AG08395 (cell line): ENCODE measurements around the gene SYT15.
"Not testable (repeated sequence)": the region's sequence is repeated elsewhere in the genome, so short reads cannot be mapped to it uniquely, and the experiment has no call there.

ENCODE experiments used
- DNase-seq: peaks from one replicate; pipeline ENCODE4 v3.0.0; 2012; ENCODE audit warnings: mixed read lengths, low spot score

Gene SYT15

DNA sequence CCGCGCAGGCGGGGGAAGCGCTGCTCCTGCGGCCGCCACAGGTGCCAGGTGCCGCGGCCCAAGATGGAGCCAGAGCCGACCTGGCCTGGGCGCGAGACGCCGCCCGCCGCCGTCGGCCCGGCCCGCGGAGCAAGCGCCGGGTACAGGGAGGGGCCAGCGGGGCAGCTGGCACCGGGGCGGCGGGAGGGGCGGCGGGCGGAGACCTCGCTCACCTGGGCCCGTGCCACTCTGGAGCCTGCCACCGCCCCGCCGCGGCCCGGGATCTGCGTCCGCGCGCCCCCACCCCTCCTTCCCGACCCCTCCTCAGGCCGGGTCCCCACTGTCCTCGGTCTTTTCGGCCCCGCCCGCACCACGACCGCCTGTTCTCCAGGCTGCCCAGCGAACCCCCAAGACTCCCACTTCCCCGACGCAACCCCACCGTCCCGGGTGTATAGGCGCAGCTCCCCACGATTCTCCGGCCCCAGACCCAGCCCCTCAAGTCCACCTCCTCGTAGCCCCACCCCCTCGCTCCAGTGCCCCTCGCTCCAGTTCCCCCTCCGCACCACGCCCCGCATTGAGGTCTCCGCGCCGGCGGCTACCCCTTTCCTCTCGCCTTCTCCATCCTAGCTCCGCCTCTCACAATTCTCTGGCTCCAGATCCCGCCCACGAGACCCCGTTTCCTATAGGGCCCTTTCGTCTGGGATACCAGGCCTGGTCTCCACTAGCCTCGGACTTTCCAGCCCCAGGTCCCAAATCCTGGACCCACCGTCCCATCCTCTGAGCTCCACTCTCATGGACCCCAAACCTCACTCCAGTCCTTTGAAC is 22.2 kb upstream of the SYT15 start, which contains the start of gene GPRIN2:
GPRIN2 (minus strand) TSS at position 144 of the 804 bp plus-strand sequence. CDS start 5,922 bp downstream, outside the sequence.
- no peak for DNase-seq

DNA sequence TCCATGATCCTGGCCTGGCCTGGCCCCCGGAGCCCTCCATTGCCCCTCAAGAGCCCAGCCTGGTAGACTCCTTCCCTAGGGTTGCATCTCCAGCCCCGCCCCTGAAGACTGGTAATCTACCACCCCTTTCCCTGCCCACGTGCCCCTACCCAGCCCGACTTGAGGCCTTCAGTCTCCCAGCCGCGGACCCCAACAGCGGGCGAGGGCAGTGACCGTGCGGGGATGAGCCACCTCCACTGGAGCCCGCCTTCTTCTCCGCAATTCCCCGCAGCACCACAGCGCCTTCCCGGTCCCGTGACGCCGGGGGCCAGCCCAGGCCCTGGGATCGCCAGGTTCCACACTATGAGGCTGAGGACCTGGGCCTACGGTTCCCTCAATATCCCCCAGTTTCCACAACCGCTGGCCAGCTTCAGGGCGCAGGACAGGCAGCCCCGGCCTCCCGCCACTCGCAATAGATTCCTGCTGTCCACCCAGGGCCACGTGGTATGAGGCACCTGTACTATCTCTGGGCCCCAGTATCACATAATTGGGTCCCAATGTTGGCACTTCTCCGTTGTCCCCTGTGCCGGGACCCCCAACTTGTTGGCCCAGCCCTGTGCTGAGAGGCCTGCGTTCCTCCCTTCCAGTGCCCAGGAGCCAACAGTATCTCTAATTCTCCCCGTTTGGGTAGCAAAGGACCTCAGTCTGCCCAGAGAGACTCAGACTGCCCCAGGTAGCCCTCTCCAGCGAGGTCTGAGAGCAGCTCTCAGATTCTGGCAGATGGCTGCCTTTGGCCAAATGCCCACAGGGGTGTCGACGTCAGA is 21.4 kb upstream of the SYT15 start:
- no peak for DNase-seq

DNA sequence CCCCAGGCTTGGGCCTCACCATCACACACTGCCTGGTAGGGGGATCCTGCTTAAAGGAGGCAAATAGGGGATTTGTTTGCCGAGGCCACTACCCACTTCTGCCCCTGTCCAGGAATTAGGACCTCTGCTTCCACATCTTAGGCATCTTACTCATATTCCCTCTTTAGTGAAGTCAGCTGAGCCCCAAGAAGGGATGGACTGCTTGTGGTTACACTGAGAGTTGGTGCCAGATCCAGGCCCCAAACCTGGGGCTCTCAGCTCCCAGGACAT is 20.9 kb upstream of the SYT15 start:
- DNase-seq: no peak

DNA sequence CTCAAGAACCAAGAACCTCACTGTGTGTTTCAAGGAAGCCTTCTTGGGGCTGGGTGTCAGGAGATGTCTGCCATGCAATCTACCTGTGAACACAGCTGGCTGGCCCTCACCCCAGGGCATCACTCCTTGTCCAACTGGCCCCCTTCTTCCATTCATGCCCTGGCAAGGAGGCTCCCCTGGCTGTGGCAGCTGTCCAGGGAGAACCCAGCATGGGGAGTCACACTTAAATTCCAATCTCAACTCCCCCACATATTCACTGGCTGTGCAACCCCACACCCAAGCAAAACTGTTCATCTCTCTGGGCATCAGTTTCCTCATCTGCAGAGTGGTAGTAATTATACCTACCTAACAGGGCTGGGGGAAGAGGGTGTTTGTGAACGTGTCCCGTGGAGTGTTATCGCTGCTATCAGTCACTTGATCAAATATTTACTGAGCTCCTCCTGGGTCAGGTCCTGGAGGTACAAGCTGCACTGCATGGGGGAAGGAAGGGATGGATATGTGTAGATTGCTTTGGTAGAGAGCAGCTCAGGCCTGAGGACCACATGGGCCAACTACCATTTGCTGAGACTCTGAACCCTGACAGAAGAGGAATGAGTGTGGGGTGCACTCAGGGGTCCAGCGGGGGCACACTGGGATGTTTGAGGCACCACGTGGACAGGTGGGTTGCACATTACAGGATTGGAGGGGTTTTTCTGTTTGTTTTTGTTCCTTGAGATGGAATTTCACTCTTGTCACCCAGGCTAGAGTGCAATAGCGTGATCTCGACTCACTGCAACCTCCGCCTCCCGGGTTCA is 20.3 kb upstream of the SYT15 start:
- no peak for DNase-seq

DNA sequence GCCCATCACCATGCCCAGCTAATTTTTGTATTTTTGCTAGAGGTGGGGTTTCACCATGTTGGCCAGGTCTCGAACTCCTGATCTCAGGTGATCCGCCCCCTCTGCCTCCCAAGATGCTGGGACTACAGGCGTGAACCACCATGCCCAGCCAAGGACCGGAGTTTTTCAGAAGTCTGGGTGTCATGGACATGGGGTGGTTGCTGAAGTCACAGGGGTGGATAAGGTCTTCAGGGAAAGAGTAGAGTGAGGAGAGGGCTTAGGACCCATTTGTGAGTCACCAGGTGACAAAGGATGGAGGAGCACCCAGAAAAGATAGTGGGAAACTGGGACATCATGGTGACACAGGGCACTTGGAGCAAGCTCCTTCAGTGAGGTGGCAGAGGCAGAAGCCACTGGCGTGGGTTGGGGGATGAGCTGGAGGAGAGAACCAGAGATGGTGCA is 19.7 kb upstream of the SYT15 start:
- no peak for DNase-seq

DNA sequence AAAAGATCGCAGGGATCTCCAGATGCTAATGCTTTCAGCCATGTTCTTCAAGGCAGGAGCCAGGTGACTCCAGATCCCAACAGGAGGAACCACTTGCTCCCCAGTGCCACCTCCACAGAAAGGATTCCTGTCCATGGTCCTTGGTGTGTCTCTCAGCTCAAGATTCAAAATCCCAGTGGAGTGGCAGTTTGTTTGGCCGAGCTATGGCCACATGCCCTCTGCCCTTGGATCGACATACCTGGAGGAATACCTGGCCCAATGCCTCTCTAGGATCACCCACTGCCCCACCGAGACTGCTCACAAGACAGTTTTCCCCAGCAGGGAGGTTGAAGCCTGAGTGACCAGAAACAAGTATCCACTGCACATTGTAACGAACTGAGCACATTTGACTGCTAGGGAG is 18.5 kb upstream of the SYT15 start:
- no peak for DNase-seq

DNA sequence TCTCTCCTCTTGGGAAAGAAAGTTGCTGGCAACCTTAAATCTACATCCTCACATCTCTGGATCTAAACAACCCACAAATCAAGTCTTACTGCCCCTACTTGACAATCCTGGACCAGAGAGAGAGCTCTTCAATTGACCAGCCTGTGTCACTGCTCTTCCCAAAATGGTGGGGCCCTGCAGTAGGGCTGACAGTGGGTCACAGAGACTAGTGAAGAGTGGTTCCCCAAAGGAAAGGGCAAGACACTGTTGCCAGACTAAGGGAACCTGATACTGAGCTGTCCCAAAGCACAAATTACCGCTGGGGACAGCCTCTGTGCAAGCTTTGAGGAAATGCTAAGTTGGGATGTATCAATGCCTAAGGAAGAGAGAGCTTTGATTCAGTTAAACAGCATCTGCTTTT is 18.0 kb upstream of the SYT15 start:
- DNase-seq: no peak

DNA sequence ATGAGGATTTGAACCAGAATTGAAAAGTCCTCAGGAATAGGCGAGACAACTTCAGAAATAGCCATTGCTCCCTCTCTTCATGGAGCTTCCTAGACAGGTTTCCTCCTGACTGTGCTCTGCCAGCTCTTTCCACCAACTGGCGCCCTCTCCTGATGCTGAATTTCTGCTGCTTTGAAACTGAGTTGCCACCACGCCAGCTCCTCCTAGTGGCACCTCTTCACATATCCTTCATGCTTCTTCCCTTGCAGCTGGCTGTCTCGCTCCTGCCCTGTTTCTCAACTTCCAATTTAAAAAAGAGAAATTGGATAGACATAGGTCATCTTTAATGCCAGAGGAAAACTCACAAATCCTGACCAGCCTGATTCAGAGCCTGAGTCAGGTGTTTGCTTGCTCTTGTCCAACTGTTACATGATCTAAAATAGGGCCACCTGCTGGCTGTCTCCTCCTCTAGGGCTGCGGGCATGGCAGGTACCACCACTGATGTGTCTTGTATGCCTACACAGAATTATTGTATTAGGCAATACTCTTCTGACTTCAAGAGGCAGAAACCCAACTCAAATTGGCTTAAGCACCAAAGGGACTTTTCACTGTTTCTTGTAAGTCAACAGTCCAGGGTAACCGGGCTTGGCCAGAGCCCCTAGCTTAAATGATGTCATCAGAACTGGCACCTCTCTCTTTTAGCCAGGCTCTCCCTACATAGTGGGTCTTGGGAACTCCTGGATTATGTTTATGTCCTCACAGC is 13.2 kb upstream of the SYT15 start:
- DNase-seq: peak; percentile 47

DNA sequence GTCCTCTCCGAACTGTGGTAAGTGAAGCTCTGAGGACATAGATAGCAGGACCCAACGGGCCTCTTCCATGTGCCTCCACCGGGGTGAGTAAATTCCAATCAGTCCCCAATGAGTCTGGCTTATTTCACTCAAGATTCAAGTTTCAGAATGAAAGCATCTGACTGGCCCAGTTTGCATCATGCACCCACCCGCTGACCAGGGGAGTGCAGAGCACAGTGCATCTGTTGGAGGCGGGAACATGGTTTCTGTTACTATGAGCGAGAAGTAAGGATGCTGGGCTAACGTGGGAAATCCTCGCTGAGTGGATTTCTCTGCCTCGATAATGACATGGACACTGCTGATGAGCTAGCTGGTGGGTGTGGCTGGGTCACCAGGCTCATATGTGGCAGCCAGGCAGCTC is 11.8 kb upstream of the SYT15 start:
- not testable (repeated sequence) for DNase-seq

DNA sequence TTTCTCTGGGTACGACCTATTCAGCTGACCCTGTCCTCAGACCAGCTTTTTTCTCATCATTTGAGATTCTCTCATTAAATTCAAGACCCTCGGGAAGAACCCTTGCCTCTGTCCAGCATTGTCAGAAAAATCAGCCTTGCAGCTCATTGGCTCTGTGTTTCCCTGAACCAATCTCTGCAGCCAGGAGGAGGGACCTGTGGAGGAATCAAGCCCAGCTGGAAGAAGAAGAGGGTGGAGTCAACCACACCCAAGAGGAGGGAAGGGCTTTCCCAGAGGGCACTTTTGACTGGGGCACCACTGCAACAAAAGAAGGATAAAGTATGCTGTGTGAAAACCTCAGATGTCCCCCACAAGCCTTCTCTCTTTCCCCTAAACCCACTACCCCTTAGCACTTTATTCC is 8.3 kb upstream of the SYT15 start:
- not testable (repeated sequence) for DNase-seq

DNA sequence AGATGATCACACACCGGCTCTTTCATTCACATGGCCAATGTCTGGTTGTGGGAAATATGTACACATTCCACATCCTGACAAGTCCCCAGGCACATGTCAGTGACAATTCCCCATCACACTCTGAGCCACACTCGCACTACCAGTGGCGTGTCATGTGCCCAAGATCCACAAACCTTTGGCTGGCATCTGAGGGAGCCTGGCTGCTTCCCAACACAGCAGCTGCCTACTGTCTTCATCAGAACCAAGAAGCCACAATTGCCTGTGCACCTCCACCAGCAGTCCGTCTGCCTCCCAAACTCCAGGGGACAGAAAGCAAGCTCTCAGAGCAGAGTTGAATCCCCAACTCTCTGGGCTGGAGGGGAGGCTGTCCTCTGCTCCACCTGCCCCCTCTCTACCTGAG is 6.2 kb upstream of the SYT15 start:
- not testable (repeated sequence) for DNase-seq

DNA sequence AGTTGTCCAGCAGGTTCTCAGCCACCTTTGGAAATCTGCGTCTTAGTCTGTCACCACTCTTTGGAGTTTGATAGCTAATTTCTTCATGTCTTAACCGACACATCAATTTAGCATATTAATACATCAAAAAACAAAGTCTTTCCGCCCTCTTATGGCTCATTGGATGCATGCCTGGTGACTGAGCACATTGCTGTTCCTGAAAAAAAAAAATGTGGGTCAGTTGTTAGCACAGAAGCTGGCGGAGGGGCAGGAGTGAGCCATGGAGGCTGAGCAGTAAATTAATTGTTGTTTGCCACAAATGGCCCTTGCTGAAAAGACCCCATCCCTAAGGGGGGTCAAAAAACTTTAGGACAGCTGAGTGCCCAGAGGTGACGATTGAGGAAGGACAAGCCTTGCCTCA is 5.6 kb upstream of the SYT15 start:
- not testable (repeated sequence) for DNase-seq

DNA sequence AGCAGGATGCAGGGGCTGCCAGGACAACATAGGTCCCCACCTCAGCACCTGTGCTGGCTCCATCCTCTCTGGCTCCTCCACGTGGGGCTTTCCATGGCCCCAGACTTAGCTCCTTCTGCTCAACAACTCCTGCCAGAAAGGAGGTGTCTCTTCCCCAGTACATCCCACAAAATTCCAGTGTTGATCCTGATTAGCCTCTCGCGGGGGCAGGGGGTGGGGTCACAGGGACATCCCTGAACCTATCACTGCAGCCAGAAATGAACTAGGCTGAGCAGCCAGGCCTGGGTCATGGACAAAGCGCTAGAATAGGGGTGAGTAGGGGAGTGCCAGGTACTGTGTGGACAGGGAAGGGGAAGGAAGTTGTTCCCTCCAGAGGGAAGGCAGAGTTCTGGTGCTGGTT is 5.0 kb upstream of the SYT15 start:
- not testable (repeated sequence) for DNase-seq

DNA sequence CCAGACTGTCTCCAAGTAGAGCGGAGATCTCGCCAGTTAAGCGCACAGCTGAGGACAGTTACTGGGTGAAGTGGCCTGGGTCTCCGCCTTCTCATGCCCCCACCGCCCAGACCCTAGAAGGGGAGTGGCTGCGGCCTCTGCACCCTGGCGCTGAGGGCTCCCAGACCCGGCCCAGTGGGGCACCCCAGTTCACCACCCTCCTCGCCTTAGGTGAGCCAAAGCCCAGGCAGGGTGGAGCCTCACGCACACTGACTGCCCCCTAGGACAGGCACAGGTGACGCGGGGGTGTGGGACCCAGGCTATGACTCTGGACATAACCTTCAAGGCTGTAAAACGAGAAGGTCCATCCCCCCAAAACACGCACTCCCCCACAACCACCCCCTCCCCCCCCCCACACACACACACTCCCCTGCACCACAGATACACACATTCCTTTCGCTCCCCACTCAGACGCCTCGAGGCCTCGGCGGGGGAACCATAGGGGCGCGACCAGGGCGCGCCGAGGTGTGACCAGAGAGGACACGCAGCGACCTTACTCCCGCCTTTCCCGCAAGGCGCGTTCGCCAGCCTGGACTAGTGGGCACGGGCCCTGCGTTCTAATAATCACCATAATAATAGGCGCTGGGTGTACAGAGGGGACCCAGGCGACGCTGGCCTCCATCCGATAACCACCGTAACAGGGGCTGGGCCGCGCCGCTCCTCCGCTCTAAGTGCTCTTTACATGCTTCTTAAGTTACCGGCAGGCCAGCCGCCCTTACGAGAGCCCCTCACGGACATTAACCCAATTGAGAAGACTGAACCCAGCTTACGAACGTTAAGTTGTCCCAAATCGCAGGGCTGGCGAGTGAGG is 1.1 kb upstream of the SYT15 start:
- DNase-seq: not testable (repeated sequence)

DNA sequence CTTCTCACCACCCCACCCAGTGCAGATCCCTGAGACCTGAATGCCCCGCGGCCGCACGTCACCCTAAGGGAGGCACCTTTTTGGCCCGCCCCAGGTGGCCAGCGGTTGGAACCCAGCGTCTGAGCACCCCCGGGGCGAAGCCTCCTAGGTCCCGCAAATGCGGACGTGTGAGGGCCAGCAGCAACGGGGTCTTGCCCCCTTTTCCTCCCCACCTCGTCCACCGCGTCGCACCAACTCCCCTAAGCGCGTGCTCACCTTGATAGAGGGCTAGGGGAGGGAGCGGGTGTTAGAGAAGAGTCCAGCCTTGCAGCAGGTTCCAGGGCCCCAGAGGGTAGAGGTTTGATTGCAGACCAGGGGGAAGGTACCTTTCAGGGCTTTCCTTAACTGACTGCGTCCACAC is 450 bp downstream of the SYT15 start:
- DNase-seq: not testable (repeated sequence)

DNA sequence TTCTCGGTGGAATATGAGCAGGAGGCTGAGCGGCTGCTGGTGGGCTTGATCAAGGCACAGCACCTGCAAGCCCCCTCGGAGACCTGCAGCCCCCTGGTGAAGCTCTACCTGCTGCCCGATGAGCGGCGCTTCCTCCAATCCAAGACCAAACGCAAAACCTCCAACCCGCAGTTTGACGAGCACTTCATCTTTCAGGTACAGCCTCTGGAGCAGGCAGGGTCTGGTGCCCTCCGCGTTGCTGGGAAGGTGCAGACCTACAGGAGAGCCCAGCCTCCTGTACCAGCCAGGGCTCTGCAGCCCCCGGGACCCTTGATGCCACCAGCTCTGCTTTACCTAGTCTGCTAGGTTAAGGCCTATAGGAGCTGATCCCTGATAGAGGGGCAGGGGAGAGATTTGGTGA is 3.1 kb downstream of the SYT15 start:
- DNase-seq: not testable (repeated sequence)

DNA sequence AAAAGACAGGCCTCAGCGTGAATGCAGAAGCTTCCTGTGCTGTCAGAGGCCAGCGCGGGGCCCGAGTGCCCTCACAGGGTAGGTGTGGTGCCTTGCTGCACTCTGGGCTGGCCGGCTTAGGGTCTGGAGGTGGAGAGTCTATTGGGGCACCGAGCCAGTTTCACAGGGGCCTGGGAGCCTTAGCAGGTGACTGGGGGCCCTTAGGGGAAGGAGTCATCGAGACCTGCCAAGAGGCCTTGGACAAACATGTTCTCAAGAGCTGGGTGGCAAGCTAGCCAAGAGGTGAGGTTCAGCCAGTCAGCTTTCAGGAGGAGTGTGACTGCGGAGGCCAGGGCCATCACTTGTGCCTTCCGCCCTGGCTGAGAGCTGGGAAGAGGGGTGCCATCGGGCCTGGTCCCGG is 3.6 kb downstream of the SYT15 start:
- not testable (repeated sequence) for DNase-seq

DNA sequence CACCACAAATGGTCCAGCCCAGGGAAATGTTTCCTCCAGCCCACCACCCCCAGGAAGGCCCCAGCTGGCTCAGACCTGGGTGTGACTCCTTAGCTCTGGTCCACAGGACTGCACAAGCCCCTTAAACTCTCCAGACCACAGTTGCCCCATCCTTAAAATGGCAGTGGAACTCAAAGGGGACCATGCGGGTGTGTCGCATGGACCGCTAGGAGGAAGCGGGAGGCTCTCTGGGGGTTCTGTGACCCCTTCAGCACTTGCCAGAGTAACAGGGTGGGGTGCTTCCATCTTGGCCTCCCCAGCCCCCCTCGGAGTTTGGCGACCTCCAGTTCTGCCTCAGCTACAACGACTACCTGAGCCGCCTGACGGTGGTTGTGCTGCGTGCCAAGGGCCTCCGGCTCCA is 5.3 kb downstream of the SYT15 start:
- not testable (repeated sequence) for DNase-seq

DNA sequence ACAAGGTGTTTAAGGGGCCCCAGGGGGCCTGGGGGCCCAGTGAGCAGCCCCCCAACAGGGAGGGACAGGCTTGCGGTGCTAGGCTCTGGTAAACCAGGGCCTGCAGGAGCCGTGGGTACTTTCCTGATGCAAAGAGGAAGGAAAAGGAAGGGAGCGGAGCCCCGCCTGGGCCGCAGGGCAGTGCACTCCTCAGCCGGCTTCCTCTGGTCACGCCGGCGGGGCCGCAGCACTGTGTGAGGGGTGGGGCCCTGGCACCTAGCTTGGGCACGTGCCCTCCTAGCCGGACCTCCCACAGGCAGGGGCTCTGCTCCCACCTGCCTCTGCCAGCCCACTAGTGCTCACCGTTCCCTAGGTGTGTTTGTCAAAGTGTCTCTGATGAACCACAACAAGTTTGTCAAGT is 6.3 kb downstream of the SYT15 start:
- DNase-seq: not testable (repeated sequence)

DNA sequence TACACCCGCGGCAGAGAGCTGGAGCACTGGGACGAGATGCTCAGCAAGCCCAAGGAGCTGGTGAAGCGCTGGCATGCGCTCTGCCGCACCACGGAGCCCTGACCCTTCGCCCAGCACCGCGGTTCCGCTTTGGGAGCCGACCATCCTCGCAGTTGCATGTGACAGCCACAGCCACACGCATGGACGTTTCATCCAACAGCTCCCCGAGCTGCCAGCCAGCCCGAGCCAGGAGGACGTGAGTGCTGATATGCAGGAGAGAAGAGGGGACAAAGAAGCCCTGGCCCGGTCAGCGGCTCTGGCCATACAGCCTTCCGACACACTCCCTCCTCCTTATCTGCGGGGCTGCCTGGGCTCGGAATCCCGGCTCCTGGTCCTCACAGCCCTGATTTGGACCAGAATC is 8.6 kb downstream of the SYT15 start:
- not testable (repeated sequence) for DNase-seq

DNA sequence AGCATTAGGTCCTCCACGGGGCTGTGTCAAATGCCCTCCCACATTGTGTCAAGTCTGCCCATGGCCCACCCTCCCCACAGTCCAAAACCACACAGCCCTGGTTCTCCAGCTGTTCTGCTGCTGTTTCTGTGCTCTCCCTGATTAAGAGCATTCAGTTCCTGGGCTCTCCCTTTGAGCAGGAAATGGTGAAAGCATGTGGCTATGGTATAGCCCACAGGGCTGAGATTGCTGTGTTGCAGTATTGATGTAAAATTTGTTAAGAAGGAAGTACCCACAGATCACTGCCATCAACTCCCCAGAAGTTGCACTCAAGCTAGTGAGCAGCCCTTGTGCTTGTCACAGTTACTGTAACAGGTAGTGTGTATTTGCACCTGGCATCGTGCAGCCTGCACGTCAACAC is 9.3 kb downstream of the SYT15 start:
- DNase-seq: not testable (repeated sequence)
